WTC11 (cell line): ENCODE measurements around the gene P3H4. TPM values are rescaled to one million over a fixed set of nuclear protein-coding genes. Genes with fewer than 3 reads are reported as not detected.

ENCODE experiments used
- ATAC-seq: fragments of 200-7000 bp; cut with Tn5 transposase; 2 replicates; pipeline ENCODE4 v1.10.0; 2021; ENCODE audit warnings: mild to moderate bottlenecking, moderate library complexity
- CTCF ChIA-PET: fragments of 300-600 bp; sonication (Branson Sonifier 250); formaldehyde crosslinking; loops from one replicate; lab custom pipeline; 2021; ENCODE audit warnings: antibody characterized with exemption; lab: Charles Lee
- POLR2A ChIA-PET: fragments of 350-600 bp; sonication (Branson Sonifier 250); formaldehyde crosslinking; loops from one replicate; lab custom pipeline; 2021; ENCODE audit warnings: antibody characterized with exemption; lab: Charles Lee
- DNase-seq: peaks from one replicate; pipeline ENCODE4 v3.0.0; 2021; ENCODE audit warnings: low spot score
- H3K27ac Mint-ChIP-seq: 2 replicates; pipeline ENCODE4 v1.8.0; 2021; ENCODE audit warnings: mixed read lengths
- H3K27me3 Mint-ChIP-seq: 2 replicates; pipeline ENCODE4 v1.8.0; 2021; ENCODE audit warnings: low read depth, mild to moderate bottlenecking, moderate library complexity, mixed read lengths
- H3K36me3 Mint-ChIP-seq: 2 replicates; pipeline ENCODE4 v1.8.0; 2021; ENCODE audit warnings: mixed read lengths
- H3K4me1 Mint-ChIP-seq: 2 replicates; pipeline ENCODE4 v1.8.0; 2022; ENCODE audit warnings: mixed read lengths
- H3K4me3 Mint-ChIP-seq: 2 replicates; pipeline ENCODE4 v1.8.0; 2021; ENCODE audit warnings: mild to moderate bottlenecking, moderate library complexity, mixed read lengths
- H3K9me3 Mint-ChIP-seq: 2 replicates; pipeline ENCODE4 v1.8.0; 2021; ENCODE audit warnings: mixed read lengths
- AR ChIP-seq: fragments of 250-450 bp; sonication (Bioruptor Pico); IDR thresholded peaks from 2 replicates; pipeline ENCODE4 v1.9.0; 2021; ENCODE audit warnings: mild to moderate bottlenecking
- CTCF ChIP-seq: fragments of 200-600 bp; IDR thresholded peaks from 2 replicates; pipeline ENCODE4 v1.8.0; 2022; ENCODE audit warnings: antibody characterized with exemption
- ETV6 ChIP-seq: sonication (generic); formaldehyde crosslinking; IDR thresholded peaks from 2 replicates; pipeline ENCODE4 v1.8.1; 2022; ENCODE audit warnings: mild to moderate bottlenecking, missing genetic modification reagents
- GTF2I ChIP-seq: fragments of 250-450 bp; sonication (Bioruptor Pico); conservative IDR thresholded peaks from 2 replicates; pipeline ENCODE4 v1.4.0; 2021; ENCODE audit warnings: mild to moderate bottlenecking
- MAX ChIP-seq: sonication (generic); formaldehyde crosslinking; IDR thresholded peaks from 2 replicates; pipeline ENCODE4 v1.8.0; 2022; ENCODE audit warnings: mild to moderate bottlenecking, missing genetic modification reagents
- MLX ChIP-seq: sonication (generic); formaldehyde crosslinking; IDR thresholded peaks from 2 replicates; pipeline ENCODE4 v1.8.1; 2023; ENCODE audit warnings: mild to moderate bottlenecking, missing genetic modification reagents, moderate library complexity
- NFE2L1 ChIP-seq: sonication (generic); formaldehyde crosslinking; IDR thresholded peaks from 2 replicates; pipeline ENCODE4 v1.8.1; 2023; ENCODE audit warnings: missing genetic modification reagents
- NR2C2 ChIP-seq: sonication (generic); formaldehyde crosslinking; IDR thresholded peaks from 2 replicates; pipeline ENCODE4 v1.8.0; 2022; ENCODE audit warnings: mild to moderate bottlenecking, missing genetic modification reagents
- OVOL2 ChIP-seq: fragments of 250-450 bp; sonication (Bioruptor Pico); IDR thresholded peaks from 2 replicates; pipeline ENCODE4 v1.9.0; 2021; ENCODE audit warnings: mild to moderate bottlenecking, borderline replicate concordance
- PREB ChIP-seq: sonication (generic); formaldehyde crosslinking; IDR thresholded peaks from 2 replicates; pipeline ENCODE4 v1.8.1; 2022; ENCODE audit warnings: mild to moderate bottlenecking, missing genetic modification reagents, moderate library complexity, borderline replicate concordance
- TEAD1 ChIP-seq: sonication (generic); formaldehyde crosslinking; IDR thresholded peaks from 2 replicates; pipeline ENCODE4 v1.8.0; 2022; ENCODE audit warnings: mild to moderate bottlenecking, missing genetic modification reagents
- ZNF232 ChIP-seq: sonication (generic); formaldehyde crosslinking; IDR thresholded peaks from 2 replicates; pipeline ENCODE4 v1.8.0; 2022; ENCODE audit warnings: mild to moderate bottlenecking, missing genetic modification reagents
- ZNF416 ChIP-seq: fragments of 250-450 bp; sonication (Bioruptor Pico); IDR thresholded peaks from 2 replicates; pipeline ENCODE4 v1.9.0; 2021; ENCODE audit warnings: mild to moderate bottlenecking, inconsistent platforms
- ZNF423 ChIP-seq: fragments of 250-450 bp; sonication (Bioruptor Pico); IDR thresholded peaks from 2 replicates; pipeline ENCODE4 v2.1.2; 2022; ENCODE audit warnings: mild to moderate bottlenecking, moderate library complexity
- ZNF532 ChIP-seq: fragments of 250-450 bp; sonication (Bioruptor Pico); IDR thresholded peaks from 2 replicates; pipeline ENCODE4 v1.9.0; 2021; ENCODE audit warnings: mild to moderate bottlenecking, borderline replicate concordance
- total RNA-seq: library from RNA; stranded (reverse); gene quantifications from 3 replicates; pipeline ENCODE4 v1.2.3, GENCODE V29; 2021
- TF ChIP-seq, protein P1 (sequence below): fragments of 250-450 bp; sonication (Bioruptor Pico); conservative IDR thresholded peaks from 2 replicates; pipeline ENCODE4 v1.9.0; 2021; ENCODE audit warnings: mild to moderate bottlenecking

The P3H4 gene
- total RNA-seq, 1 experiment from 2014 or later, result 32.1 TPM

GRCh38 chr17:41768682-41769288 is 43.0 kb downstream of the P3H4 start (continued):
- no peak for TF ChIP-seq ZNF532 (CRISPR knock-in tag)
- TF ChIP-seq CTCF, result no peak
- TF ChIP-seq ZNF423, result no peak
- TF ChIP-seq ETV6 (CRISPR knock-in tag), result no peak
- TF ChIP-seq MLX (CRISPR knock-in tag), result no peak
- TF ChIP-seq AR, result no peak
- no peak for TF ChIP-seq GTF2I (CRISPR knock-in tag)
- no peak for TF ChIP-seq TEAD1 (CRISPR knock-in tag)
- TF ChIP-seq, protein P1, sequence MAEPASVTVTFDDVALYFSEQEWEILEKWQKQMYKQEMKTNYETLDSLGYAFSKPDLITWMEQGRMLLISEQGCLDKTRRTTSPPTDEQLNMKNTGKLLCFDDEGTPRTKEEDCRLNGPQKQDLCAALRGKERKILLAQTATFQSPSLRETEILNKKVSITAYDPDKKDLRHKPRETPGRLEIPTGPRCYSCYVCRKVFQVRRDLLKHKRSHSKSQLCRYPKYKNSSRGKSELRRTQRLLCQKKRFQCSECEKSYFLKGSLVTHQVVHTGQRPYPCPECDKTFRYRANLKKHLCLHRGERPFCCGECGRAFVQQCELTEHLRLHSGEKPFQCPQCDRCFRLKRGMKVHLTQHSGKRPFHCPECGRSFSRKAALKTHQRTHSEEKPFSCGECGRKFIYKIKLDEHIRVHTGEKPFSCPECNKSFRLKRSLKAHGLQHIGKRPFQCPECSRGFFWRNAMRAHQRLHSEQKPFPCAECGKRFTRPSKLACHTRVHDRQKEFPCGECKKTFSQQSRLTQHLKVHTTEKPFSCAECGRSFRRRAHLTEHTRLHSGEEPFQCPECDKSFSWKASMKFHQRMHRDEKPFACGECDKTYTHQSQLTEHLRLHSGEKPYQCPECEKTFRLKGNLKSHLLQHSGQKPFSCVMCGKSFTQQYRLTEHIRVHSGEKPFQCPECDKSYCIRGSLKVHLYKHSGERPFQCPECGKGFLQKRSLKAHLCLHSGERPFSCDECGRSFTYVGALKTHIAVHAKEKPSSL (CRISPR knock-in tag), result no peak
- TF ChIP-seq NFE2L1, result no peak
- no peak for TF ChIP-seq NR2C2
- TF ChIP-seq, all 79 proteins: peak for 0

DNA sequence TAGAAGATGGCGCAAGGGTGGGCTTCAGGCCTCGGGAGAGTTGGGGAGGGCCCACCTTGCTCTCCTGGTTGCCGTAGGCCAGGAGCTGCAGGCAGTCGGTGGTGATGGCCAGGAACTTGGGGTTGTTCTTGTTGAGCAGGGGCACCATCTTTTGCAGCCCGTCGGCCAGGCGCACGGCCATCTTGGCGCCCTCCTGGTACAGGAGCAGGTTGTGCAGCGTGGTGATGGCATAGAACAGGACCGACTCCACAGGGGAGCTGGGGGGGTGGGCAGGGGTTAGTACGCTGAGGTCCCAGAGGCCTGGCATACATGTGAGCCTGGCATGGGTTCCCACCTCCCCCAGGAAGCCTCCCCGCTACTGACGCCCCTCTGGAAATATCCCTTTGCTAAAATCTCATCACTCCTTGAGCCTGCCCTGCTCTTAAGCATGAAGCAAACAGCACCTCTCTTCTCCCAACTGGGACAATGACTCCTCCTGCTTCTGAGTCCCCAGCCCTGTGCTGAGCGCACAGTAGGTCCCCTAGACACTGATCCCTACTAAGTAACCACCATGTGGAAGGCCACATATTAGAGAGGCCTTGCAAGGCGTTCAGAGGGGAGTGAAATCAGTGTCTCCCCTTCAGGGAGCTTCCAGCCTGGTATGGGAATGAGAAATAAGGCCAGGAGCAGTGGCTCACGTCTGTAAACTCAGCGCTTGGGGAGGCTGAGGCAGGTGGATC is 44.3 kb downstream of the P3H4 start:
- no peak overlapping the region for H3K27ac Mint-ChIP-seq
- TF ChIP-seq PREB, result no peak
- no peak for TF ChIP-seq MAX (CRISPR knock-in tag)
- no peak for TF ChIP-seq OVOL2 (CRISPR knock-in tag)
- TF ChIP-seq ZNF416, result no peak
- TF ChIP-seq ZNF232 (CRISPR knock-in tag), result no peak
- H3K4me1 Mint-ChIP-seq, result peaks cover 10% of the 10 kb centered on the region
- CTCF ChIA-PET, result interaction anchor here (0.6 to 1.7 kb wide), 3 partner anchors 33 to 78 kb away, joined by 3 to 6 read pairs (median 5); no protein-coding TSS in a partner anchor
- H3K4me3 Mint-ChIP-seq, result no peak overlapping the region
- H3K9me3 Mint-ChIP-seq, result no peaks in the 10 kb centered on the region
- H3K27me3 Mint-ChIP-seq, result no peaks in the 10 kb centered on the region
- no peak for DNase-seq
- POLR2A ChIA-PET, result no interaction called here
- no peak for ATAC-seq
- H3K36me3 Mint-ChIP-seq, result peaks cover 69% of the 10 kb centered on the region
